Measurements from ENCODE around the gene TRABD.

Gene TRABD

DNA sequence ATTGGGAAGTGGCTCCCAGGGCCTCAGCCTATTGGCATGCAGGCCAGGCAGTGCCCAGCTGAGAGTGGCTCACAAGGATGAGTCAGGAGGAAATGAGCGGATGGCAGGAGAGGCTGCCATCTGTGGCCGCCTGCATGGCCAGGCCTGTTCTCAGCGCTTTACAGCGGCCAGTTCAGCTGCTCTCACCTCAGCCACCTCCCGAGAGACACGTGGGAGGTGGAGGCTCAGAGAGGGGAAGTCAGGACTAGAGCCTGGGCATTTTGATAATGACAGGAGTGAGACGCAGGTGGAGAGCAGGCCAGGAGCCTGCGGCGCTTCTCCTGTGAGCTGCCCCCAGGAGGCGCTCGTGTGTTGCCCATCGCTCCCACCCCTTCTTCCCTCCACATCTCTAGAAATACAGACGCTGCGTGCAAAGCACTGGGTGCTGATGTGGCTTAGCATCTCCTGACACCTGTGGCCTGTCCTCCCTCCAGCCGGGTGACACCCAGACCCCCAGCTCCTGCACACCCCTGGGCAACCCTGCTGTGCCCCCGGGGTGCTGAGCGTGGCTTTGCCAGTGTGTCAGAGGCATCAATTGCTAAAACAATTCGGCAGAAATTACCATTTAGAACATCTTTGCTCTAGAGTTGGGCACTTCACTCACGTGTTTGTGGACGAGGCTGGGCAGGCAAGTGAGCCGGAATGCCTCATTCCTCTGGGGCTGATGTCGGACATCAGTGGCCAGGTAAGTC is 36.6 kb upstream of the TRABD start:
- Histone ChIP-seq H3K36me3 (ENCODE audit: insufficient read depth, low read length) (no peaks in the 10 kb centered on the region), H3K4me1 (ENCODE audit: insufficient read depth, low read length, severe bottlenecking) (peaks cover 34% of the 10 kb centered on the region), H3K4me2 (ENCODE audit: low read length) (no peak overlapping the region), H3K4me3 (ENCODE audit: low read depth, low read length, poor library complexity, severe bottlenecking) (no peak overlapping the region), H3F3A (ENCODE audit: insufficient read depth, low read length) (no peaks in the 10 kb centered on the region), H3K27me3 (ENCODE audit: insufficient read depth, low read length) (peaks cover 17% of the 10 kb centered on the region; the same call in 1 of the 2 replicates), H3K9me3 (ENCODE audit: low read length) (no peaks in the 10 kb centered on the region), H4K20me1 (ENCODE audit: insufficient read depth, low read length) (no peaks in the 10 kb centered on the region), H3K79me2 (ENCODE audit: insufficient read depth, low read length) (no peaks in the 10 kb centered on the region), H3K9ac (ENCODE audit: low read length) (no peak overlapping the region; the same call in 1 of the 2 replicates), H3K9me2 (ENCODE audit: low read depth, low read length) (no peaks in the 10 kb centered on the region), H2AFZ (ENCODE audit: low read length) (no peak overlapping the region), H3K27ac (ENCODE audit: low read depth, low read length, poor library complexity, severe bottlenecking) (no peak overlapping the region)
- no peak for TF ChIP-seq EZH2 (IDR thresholded peaks at IDR 0.05; ENCODE audit: borderline replicate concordance, low read length)
- TF ChIP-seq, protein P1, sequence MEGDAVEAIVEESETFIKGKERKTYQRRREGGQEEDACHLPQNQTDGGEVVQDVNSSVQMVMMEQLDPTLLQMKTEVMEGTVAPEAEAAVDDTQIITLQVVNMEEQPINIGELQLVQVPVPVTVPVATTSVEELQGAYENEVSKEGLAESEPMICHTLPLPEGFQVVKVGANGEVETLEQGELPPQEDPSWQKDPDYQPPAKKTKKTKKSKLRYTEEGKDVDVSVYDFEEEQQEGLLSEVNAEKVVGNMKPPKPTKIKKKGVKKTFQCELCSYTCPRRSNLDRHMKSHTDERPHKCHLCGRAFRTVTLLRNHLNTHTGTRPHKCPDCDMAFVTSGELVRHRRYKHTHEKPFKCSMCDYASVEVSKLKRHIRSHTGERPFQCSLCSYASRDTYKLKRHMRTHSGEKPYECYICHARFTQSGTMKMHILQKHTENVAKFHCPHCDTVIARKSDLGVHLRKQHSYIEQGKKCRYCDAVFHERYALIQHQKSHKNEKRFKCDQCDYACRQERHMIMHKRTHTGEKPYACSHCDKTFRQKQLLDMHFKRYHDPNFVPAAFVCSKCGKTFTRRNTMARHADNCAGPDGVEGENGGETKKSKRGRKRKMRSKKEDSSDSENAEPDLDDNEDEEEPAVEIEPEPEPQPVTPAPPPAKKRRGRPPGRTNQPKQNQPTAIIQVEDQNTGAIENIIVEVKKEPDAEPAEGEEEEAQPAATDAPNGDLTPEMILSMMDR (IDR thresholded peaks at IDR 0.05; ENCODE audit: low read length) = peak; percentile 94

DNA sequence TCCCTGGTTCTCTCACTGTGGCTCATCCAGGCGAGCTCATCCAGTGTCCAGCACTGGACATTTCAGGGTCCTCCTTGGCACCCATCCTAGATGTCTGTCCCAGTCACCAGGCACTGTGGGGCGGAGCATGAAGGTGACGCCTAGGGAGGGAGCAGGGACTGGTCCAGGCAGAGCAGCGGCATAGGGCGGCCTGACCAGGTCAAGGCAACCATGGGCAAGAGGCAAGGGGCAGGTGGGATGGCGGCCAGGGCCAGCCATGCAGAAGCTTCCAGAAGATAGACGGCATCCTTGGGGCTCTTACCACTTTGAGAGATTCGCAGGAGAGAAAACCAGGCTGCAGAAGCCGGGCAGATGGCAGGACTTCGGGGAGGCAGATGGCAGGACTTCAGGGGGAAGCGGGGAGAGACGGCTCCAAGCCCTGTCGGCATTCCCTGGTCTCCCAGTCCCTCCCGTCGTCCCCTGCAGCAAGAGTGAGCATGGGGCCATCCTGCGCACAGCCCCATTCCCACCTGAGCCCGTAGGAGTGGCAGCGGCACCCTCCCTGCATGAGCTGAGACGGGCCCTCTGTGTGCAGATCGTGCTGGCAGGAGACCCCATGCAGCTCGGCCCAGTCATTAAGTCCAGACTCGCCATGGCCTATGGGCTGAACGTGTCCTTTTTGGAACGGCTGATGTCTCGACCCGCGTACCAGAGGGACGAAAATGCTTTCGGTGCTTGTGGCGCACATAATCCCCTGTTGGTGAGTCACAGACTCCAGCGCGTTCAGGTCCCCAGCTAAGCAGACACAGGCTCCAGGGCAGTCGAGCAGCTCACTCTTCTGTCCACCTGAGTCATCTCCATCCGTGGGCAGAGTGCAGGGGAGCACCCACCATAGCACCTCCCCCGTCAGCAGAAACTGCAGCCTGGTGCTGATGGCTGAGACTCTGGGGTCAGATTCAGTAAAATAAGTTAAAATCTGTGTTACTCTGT is 35.3 kb upstream of the TRABD start:
- no peaks in the 10 kb centered on the region for H3K79me2 ChIP-seq (ENCODE audit: insufficient read depth, low read length)
- peaks cover 34% of the 10 kb centered on the region for H3K4me1 ChIP-seq (ENCODE audit: insufficient read depth, low read length, severe bottlenecking)
- H3K4me3 ChIP-seq (ENCODE audit: low read depth, low read length, poor library complexity, severe bottlenecking) = no peak overlapping the region
- TF ChIP-seq, protein P1 (IDR thresholded peaks at IDR 0.05; ENCODE audit: low read length) = no peak
- no peak for TF ChIP-seq EZH2 (IDR thresholded peaks at IDR 0.05; ENCODE audit: borderline replicate concordance, low read length)
- H3K9me3 ChIP-seq (ENCODE audit: low read length) = no peaks in the 10 kb centered on the region
- H2AFZ ChIP-seq (ENCODE audit: low read length) = no peak overlapping the region
- no peaks in the 10 kb centered on the region for H3K9me2 ChIP-seq (ENCODE audit: low read depth, low read length)
- H3K27me3 ChIP-seq (ENCODE audit: insufficient read depth, low read length) = peaks cover 17% of the 10 kb centered on the region; the same call in 1 of the 2 replicates
- H4K20me1 ChIP-seq (ENCODE audit: insufficient read depth, low read length) = no peaks in the 10 kb centered on the region
- no peaks in the 10 kb centered on the region for H3K36me3 ChIP-seq (ENCODE audit: insufficient read depth, low read length)
- no peaks in the 10 kb centered on the region for H3F3A ChIP-seq (ENCODE audit: insufficient read depth, low read length)
- H3K9ac ChIP-seq (ENCODE audit: low read length) = no peak overlapping the region
- H3K27ac ChIP-seq (ENCODE audit: low read depth, low read length, poor library complexity, severe bottlenecking) = no peak overlapping the region
- H3K4me2 ChIP-seq (ENCODE audit: low read length) = no peak overlapping the region

- Histone ChIP-seq H3K4me3 (ENCODE audit: low read depth, low read length, poor library complexity, severe bottlenecking) (no peak overlapping the region), H3K36me3 (ENCODE audit: insufficient read depth, low read length) (no peaks in the 10 kb centered on the region), H3K4me1 (ENCODE audit: insufficient read depth, low read length, severe bottlenecking) (peaks cover 22% of the 10 kb centered on the region), H3K9me3 (ENCODE audit: low read length) (no peaks in the 10 kb centered on the region), H3K9me2 (ENCODE audit: low read depth, low read length) (no peaks in the 10 kb centered on the region), H3F3A (ENCODE audit: insufficient read depth, low read length) (no peaks in the 10 kb centered on the region), H2AFZ (ENCODE audit: low read length) (no peak overlapping the region), H3K79me2 (ENCODE audit: insufficient read depth, low read length) (no peaks in the 10 kb centered on the region), H3K9ac (ENCODE audit: low read length) (no peak overlapping the region), H3K27me3 (ENCODE audit: insufficient read depth, low read length) (peaks cover 17% of the 10 kb centered on the region; the same call in 1 of the 2 replicates), H3K4me2 (ENCODE audit: low read length) (no peak overlapping the region), H4K20me1 (ENCODE audit: insufficient read depth, low read length) (no peaks in the 10 kb centered on the region), H3K27ac (ENCODE audit: low read depth, low read length, poor library complexity, severe bottlenecking) (no peak overlapping the region)
- TF ChIP-seq EZH2 (IDR thresholded peaks at IDR 0.05; ENCODE audit: borderline replicate concordance, low read length) = no peak
- TF ChIP-seq, protein P1 (IDR thresholded peaks at IDR 0.05; ENCODE audit: low read length) = no peak
Measured at GRCh38 chr22:50151571-50152537, 33.9 kb upstream of the TRABD start.
